Ishikawa (cell line): ENCODE measurements around the gene WNK1.

Experiments
- CREB1 ChIP-seq: IDR thresholded peaks from 2 replicates; pipeline ENCODE4 v1.6.1; 2012; ENCODE audit warnings: low read depth
- EGR1 ChIP-seq: IDR thresholded peaks from 2 replicates; pipeline ENCODE4 v1.6.1; 2012
- EP300 ChIP-seq: IDR thresholded peaks from 2 replicates; pipeline ENCODE4 v1.6.1; 2012; ENCODE audit warnings: borderline replicate concordance
- MAX ChIP-seq: IDR thresholded peaks from 2 replicates; pipeline ENCODE4 v1.6.1; 2012
- RAD21 ChIP-seq: IDR thresholded peaks from 2 replicates; pipeline ENCODE4 v1.6.1; 2012; ENCODE audit warnings: low read depth
- REST ChIP-seq: IDR thresholded peaks from 2 replicates; pipeline ENCODE4 v1.6.1; 2012; ENCODE audit warnings: low read depth, mild to moderate bottlenecking
- TAF1 ChIP-seq: IDR thresholded peaks from 2 replicates; pipeline ENCODE4 v1.6.1; 2012; ENCODE audit warnings: low read depth, mild to moderate bottlenecking
- TCF12 ChIP-seq: IDR thresholded peaks from 2 replicates; pipeline ENCODE4 v1.6.1; 2012; ENCODE audit warnings: low read depth
- TEAD4 ChIP-seq: IDR thresholded peaks from 2 replicates; pipeline ENCODE4 v1.6.1; 2012
- YY1 ChIP-seq: IDR thresholded peaks from 2 replicates; pipeline ENCODE4 v1.6.1; 2012; ENCODE audit warnings: low read depth

- TF ChIP-seq RAD21 (no peak), MAX (no peak), EP300 (no peak), TAF1 (no peak), YY1 (no peak), CREB1 (no peak), TCF12 (no peak), REST (no peak), TEAD4 (no peak), EGR1 (no peak)
These were observed 128.3 kb downstream of the WNK1 start for GRCh38 chr12:880656-881055.
